GM21390 (cell line): ENCODE measurements around the gene MIOX.

ENCODE experiments used
- ATAC-seq: cut with Tn5 transposase; IDR thresholded peaks from one replicate; pipeline ENCODE4 v1.9.1; 2021; ENCODE audit not compliant: unreplicated experiment

MIOX gene

GRCh38 chr22:50489363-50490243 lies 2.9 kb downstream of the MIOX start:
- no peak for ATAC-seq

- no peak for ATAC-seq
Observed at GRCh38 chr22:50490531-50491308, 4.1 kb downstream of the MIOX start.

GRCh38 chr22:50497093-50497492 lies 10.4 kb downstream of the MIOX start:
- ATAC-seq, result no peak

GRCh38 chr22:50498322-50498890 lies 11.7 kb downstream of the MIOX start:
- ATAC-seq, result no peak

GRCh38 chr22:50500452-50500851 lies 13.8 kb downstream of the MIOX start:
- ATAC-seq, result no peak

GRCh38 chr22:50502096-50502495 lies 15.4 kb downstream of the MIOX start:
- no peak for ATAC-seq

- no peak for ATAC-seq
Observed at GRCh38 chr22:50502628-50503474, 16.2 kb downstream of the MIOX start.

- no peak for ATAC-seq
Observed at GRCh38 chr22:50503475-50504145, 17.0 kb downstream of the MIOX start.

GRCh38 chr22:50504369-50505211 lies 17.9 kb downstream of the MIOX start:
- ATAC-seq, result no peak

- no peak for ATAC-seq
Observed at GRCh38 chr22:50505276-50505775, 18.7 kb downstream of the MIOX start.

GRCh38 chr22:50505776-50506610 lies 19.3 kb downstream of the MIOX start:
- ATAC-seq, result no peak

GRCh38 chr22:50506611-50507420 lies 20.2 kb downstream of the MIOX start:
- ATAC-seq, result peak; percentile 2

GRCh38 chr22:50507421-50507990 lies 20.8 kb downstream of the MIOX start, which contains the start of gene LMF2:
Gene LMF2, minus strand, starts transcription at chr22:50507702. Its CDS starts 27 bp downstream, at chr22:50507675.
- peak; percentile 53 for ATAC-seq

GRCh38 chr22:50507991-50508884 lies 21.6 kb downstream of the MIOX start, which contains the start of gene NCAPH2:
Gene NCAPH2, plus strand, starts transcription at chr22:50508224. Its CDS starts 114 bp downstream, at chr22:50508338.
- ATAC-seq, result peak; percentile 61

GRCh38 chr22:50508897-50509296 lies 22.2 kb downstream of the MIOX start:
- no peak for ATAC-seq

GRCh38 chr22:50513175-50513574 lies 26.5 kb downstream of the MIOX start:
- ATAC-seq, result no peak
